ENCODE results near the gene RANBP3. TPM values are rescaled to one million over a fixed set of nuclear protein-coding genes. Genes with fewer than 3 reads are reported as not detected.

RANBP3 gene
- total RNA-seq, 2 experiments from 2014 or later = 74.3 to 87.5 TPM

DNA sequence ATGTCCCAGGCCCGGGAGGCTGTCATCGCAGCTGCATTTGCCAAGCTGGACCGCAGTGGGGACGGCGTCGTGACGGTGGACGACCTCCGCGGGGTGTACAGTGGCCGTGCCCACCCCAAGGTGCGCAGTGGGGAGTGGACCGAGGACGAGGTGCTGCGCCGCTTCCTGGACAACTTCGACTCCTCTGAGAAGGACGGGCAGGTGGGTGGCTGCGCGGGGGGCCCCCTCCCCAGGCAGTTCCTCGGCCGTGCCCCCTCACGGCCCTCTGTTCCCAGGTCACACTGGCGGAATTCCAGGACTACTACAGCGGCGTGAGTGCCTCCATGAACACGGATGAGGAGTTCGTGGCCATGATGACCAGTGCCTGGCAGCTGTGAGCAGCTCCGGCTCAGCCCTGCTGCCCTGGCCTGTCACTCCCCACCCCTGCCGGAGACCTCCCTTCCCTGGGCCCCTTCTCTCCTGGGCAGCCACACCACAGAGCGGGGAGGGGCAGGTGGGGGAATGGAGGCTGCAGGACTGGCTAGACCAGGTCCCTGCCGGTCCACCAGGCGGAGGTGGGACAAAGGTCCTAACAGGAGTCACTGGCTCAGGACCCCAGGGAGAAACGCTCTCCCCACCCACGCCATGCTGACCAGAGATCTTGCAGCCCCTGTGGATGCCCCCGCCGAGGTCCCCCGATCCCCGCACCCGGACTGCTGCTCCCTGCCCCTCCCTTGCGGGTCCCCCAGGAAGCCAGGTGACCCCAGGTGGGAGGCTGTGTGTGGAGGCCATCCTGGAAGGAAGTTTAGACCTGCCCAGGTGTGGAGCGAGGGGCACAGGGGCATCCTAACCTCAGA, 62.8 kb downstream of the RANBP3 start:
- no peaks in the 10 kb centered on the region for H3K27me3 Mint-ChIP-seq
- CTCF ChIA-PET = no interaction called here
- no peak overlapping the region for H3K27ac Mint-ChIP-seq
- TF ChIP-seq CTCF (IDR thresholded peaks at IDR 0.05) = no peak
- DNase-seq (no peak), ATAC-seq (no peak)
- peaks cover 2% of the 10 kb centered on the region for H3K36me3 Mint-ChIP-seq (ENCODE audit: low read depth)
- no peaks in the 10 kb centered on the region for H3K9me3 Mint-ChIP-seq
- POLR2A ChIA-PET = interaction anchor here (0.7 kb wide), 1 partner anchor 9 kb away, joined by 3 read pairs; no protein-coding TSS in a partner anchor
- H3K4me3 Mint-ChIP-seq = no peak overlapping the region
- intact Hi-C loops (cut with micrococcal nuclease) = no loop called here
- no peaks in the 10 kb centered on the region for H3K4me1 Mint-ChIP-seq (ENCODE audit: low read depth)

DNA sequence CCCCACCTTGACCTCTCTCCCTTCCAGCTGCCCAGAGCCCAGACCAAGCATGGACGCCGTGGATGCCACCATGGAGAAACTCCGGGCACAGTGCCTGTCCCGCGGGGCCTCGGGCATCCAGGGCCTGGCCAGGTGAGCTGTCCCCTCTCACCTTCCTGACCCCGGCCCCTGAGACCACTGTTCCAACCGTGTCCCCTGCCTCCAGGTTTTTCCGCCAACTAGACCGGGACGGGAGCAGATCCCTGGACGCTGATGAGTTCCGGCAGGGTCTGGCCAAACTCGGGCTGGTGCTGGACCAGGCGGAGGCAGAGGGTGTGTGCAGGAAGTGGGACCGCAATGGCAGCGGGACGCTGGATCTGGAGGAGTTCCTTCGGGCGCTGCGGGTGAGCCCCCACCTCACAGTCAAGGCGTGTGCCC, 63.6 kb downstream of the RANBP3 start:
- H3K4me3 Mint-ChIP-seq = no peak overlapping the region
- intact Hi-C loops (cut with micrococcal nuclease) = no loop called here
- ATAC-seq = no peak
- DNase-seq = no peak
- H3K36me3 Mint-ChIP-seq (ENCODE audit: low read depth) = peaks cover 2% of the 10 kb centered on the region
- H3K4me1 Mint-ChIP-seq (ENCODE audit: low read depth) = no peaks in the 10 kb centered on the region
- POLR2A ChIA-PET = no interaction called here
- CTCF ChIA-PET = no interaction called here
- H3K27ac Mint-ChIP-seq = no peak overlapping the region
- no peaks in the 10 kb centered on the region for H3K27me3 Mint-ChIP-seq
- no peaks in the 10 kb centered on the region for H3K9me3 Mint-ChIP-seq
- no peak for TF ChIP-seq CTCF (IDR thresholded peaks at IDR 0.05)

GRCh38 chr19:5913739-5914357, 64.1 kb downstream of the RANBP3 start, which contains the start of gene CAPS:
TSS of gene CAPS (plus strand) at chr19:5914254. CDS start at chr19:5914407, 153 bp downstream.
- ATAC-seq = no peak
- Mint-ChIP-seq H3K9me3 (no peaks in the 10 kb centered on the region), H3K27ac (no peak within 1 kb of the TSS), H3K36me3 (ENCODE audit: low read depth) (peaks cover 2% of the 10 kb centered on the region), H3K4me3 (no peak within 1 kb of the TSS), H3K4me1 (ENCODE audit: low read depth) (no peaks in the 10 kb centered on the region), H3K27me3 (no peaks in the 10 kb centered on the region)
- ChIA-PET CTCF (no interaction called here), POLR2A (no interaction called here)
- DNase-seq = no peak
- TF ChIP-seq CTCF (IDR thresholded peaks at IDR 0.05) = no peak
- intact Hi-C loops (cut with micrococcal nuclease) = no loop called here

GRCh38 chr19:5911366-5911765, 66.6 kb downstream of the RANBP3 start:
- DNase-seq (no peak), ATAC-seq (no peak)
- no peak overlapping the region for H3K4me3 Mint-ChIP-seq
- H3K27me3 Mint-ChIP-seq = no peaks in the 10 kb centered on the region
- ChIA-PET POLR2A (no interaction called here), CTCF (interaction anchor here (1.0 kb wide), 1 partner anchor 107 kb away, joined by 3 read pairs; the partner anchor contains the start of gene NRTN)
- no peak overlapping the region for H3K27ac Mint-ChIP-seq
- peaks cover 12% of the 10 kb centered on the region for H3K4me1 Mint-ChIP-seq (ENCODE audit: low read depth)
- peaks cover 4% of the 10 kb centered on the region for H3K36me3 Mint-ChIP-seq (ENCODE audit: low read depth)
- intact Hi-C loops (cut with micrococcal nuclease) = no loop called here
- no peaks in the 10 kb centered on the region for H3K9me3 Mint-ChIP-seq
- TF ChIP-seq CTCF (IDR thresholded peaks at IDR 0.05) = no peak

DNA sequence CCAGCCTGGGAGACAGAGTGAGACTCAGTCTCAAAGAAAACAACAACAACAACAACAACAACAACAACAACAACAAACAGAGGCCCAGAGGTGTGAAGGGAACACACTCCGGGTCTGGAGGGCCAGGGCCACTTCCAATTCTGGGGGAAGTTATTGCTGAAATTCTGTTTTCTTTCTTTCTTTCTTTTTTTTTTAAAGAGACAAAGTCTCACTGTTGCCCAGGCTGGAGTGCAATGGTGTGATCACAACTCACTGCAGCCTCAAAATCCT, 67.4 kb downstream of the RANBP3 start:
- Mint-ChIP-seq H3K9me3 (no peaks in the 10 kb centered on the region), H3K36me3 (ENCODE audit: low read depth) (peaks cover 4% of the 10 kb centered on the region), H3K27ac (no peak overlapping the region), H3K4me3 (no peak overlapping the region), H3K27me3 (no peaks in the 10 kb centered on the region), H3K4me1 (ENCODE audit: low read depth) (peaks cover 18% of the 10 kb centered on the region)
- intact Hi-C loops (cut with micrococcal nuclease) = no loop called here
- no peak for TF ChIP-seq CTCF (IDR thresholded peaks at IDR 0.05)
- DNase-seq = no peak
- ATAC-seq = no peak
- CTCF ChIA-PET = no interaction called here
- POLR2A ChIA-PET = no interaction called here
